Gastroesophageal sphincter (tissue), 4 donors: Measurements from ENCODE around the gene PRDM16. TPM values are rescaled to one million over a fixed set of nuclear protein-coding genes. Genes with fewer than 3 reads are reported as not detected.

Source experiments
- ATAC-seq: fragments of 150-250 bp; one replicate; pipeline ENCODE4 v1.9.1; 2016; ENCODE audit warnings: mild to moderate bottlenecking, moderate library complexity
- H3K27ac ChIP-seq, 4 donors: fragments of 200-600 bp; sonication (generic) in 3 of 4; 1 replicate in 3 of 4; 2 replicates in 1 of 4; pipeline ENCODE4 v1.5.1; 2016 to 2019
- H3K27me3 ChIP-seq: fragments of 200-600 bp; sonication (generic); one replicate; pipeline ENCODE4 v1.5.1; 2019
- H3K36me3 ChIP-seq, 2 donors: fragments of 200-600 bp; sonication (generic); one replicate each; pipeline ENCODE4 v1.5.1; 2019; ENCODE audit warnings: control low read depth in 1 of 2
- H3K4me1 ChIP-seq, 3 donors: fragments of 200-600 bp; sonication (generic); 1 replicate in 2 of 3; 2 replicates in 1 of 3; pipeline ENCODE4 v1.5.1; 2016 to 2019; ENCODE audit warnings: control low read depth in 2 of 3
- H3K4me3 ChIP-seq, 2 donors: fragments of 200-600 bp; sonication (generic); one replicate each; pipeline ENCODE4 v1.5.1; 2019; ENCODE audit warnings: mild to moderate bottlenecking in 1 of 2, moderate library complexity in 1 of 2
- H3K9me3 ChIP-seq, 3 donors: fragments of 200-600 bp; sonication (generic); one replicate each; pipeline ENCODE4 v1.5.1; 2017 to 2019; ENCODE audit warnings: control low read depth in 2 of 3
- CTCF ChIP-seq, 4 experiments: fragments of 200-600 bp in 2 of 4; fragments of 450-650 bp in 2 of 4; sonication (generic) in 1 of 4; IDR thresholded peaks; one replicate each; pipeline ENCODE4 v1.5.1; 2017 to 2019; ENCODE audit warnings: antibody characterized with exemption in 4 of 4, mild to moderate bottlenecking in 2 of 4, moderate library complexity in 2 of 4
- EP300 ChIP-seq: sonication (generic); formaldehyde crosslinking; IDR thresholded peaks from one replicate; pipeline ENCODE4 v1.6.1; 2017; ENCODE audit warnings: antibody characterized with exemption, mild to moderate bottlenecking
- POLR2A ChIP-seq, 2 donors: fragments of 450-650 bp; IDR thresholded peaks; one replicate each; pipeline ENCODE4 v1.6.1; 2017; ENCODE audit warnings: antibody characterized with exemption in 2 of 2, mild to moderate bottlenecking in 2 of 2, moderate library complexity in 1 of 2
- POLR2AphosphoS5 ChIP-seq: sonication (generic); formaldehyde crosslinking; IDR thresholded peaks from one replicate; pipeline ENCODE4 v1.6.1; 2017; ENCODE audit warnings: antibody characterized with exemption
- WGBS, 2 donors: methylation state at CpG; one replicate each; pipeline ENCODE4 v1.1.5; 2018; ENCODE audit warnings: low coverage in 1 of 2; 5-methylcytosine and 5-hydroxymethylcytosine counted together
- total RNA-seq, 4 donors: library from RNA; depleted of rRNA; stranded (reverse); fragments of >200 nt; gene quantifications; one replicate each; pipeline ENCODE4 v1.1.0, GENCODE V29; 2016

Gene PRDM16
- total RNA-seq, 4 donors from 2014 or later = 1.1 to 3.4 (median 1.6) TPM

- TF ChIP-seq POLR2AphosphoS5 (no peak), POLR2A (IDR thresholded peaks at IDR 0.05) (no peak), CTCF (IDR thresholded peaks at IDR 0.05) (no peak)
- 59 to 83% methylated on average over 2 to 28 of the region's 34 CpGs for WGBS, 2 donors
- Histone ChIP-seq H3K4me1 (peaks cover 0 to 18% (median 8%) of the 10 kb centered on the region in 3 donors), H3K9me3 (peaks cover 0 to 10% (median 0%) of the 10 kb centered on the region in 3 donors), H3K36me3 (no peaks in the 10 kb centered on the region), H3K4me3 (no peak overlapping the region), H3K27ac (peak overlapping the region in 1 of 4 donors; percentile 69), H3K27me3 (peaks cover 10% of the 10 kb centered on the region)
- no peak for ATAC-seq
Measured at GRCh38 chr1:3188150-3188971, 119.4 kb downstream of the PRDM16 start.

- Histone ChIP-seq H3K4me1 (peaks cover 0 to 18% (median 8%) of the 10 kb centered on the region in 3 donors), H3K27me3 (peaks cover 9% of the 10 kb centered on the region), H3K9me3 (peaks cover 0 to 10% (median 0%) of the 10 kb centered on the region in 3 donors), H3K36me3 (no peaks in the 10 kb centered on the region), H3K4me3 (no peak overlapping the region), H3K27ac (no peak overlapping the region)
- no peak for ATAC-seq
- TF ChIP-seq POLR2AphosphoS5 (no peak), CTCF (IDR thresholded peaks at IDR 0.05) (no peak), EP300 (no peak), POLR2A (IDR thresholded peaks at IDR 0.05) (no peak)
- 75% methylated on average over 17 of the region's 32 CpGs; no CpG with 5 or more reads in 1 of the 2 donors for WGBS, 2 donors
Measured at GRCh38 chr1:3190256-3191041, 121.4 kb downstream of the PRDM16 start.

- H3K27me3 ChIP-seq = no peaks in the 10 kb centered on the region
- no peak overlapping the region for H3K27ac ChIP-seq
- 60% methylated on average over 1 of the region's 6 CpGs; no CpG with 5 or more reads in 1 of the 2 donors for WGBS, 2 donors
- H3K9me3 ChIP-seq = peaks cover 0 to 10% (median 0%) of the 10 kb centered on the region in 3 donors
- no peaks in the 10 kb centered on the region for H3K36me3 ChIP-seq
- no peaks in the 10 kb centered on the region for H3K4me1 ChIP-seq
- ATAC-seq = no peak
- H3K4me3 ChIP-seq = no peak overlapping the region
- TF ChIP-seq POLR2AphosphoS5 (no peak), EP300 (no peak), POLR2A (IDR thresholded peaks at IDR 0.05) (no peak), CTCF (IDR thresholded peaks at IDR 0.05) (no peak)
Measured at GRCh38 chr1:3192361-3192760, 123.4 kb downstream of the PRDM16 start.

GRCh38 chr1:3192825-3193224 is 123.8 kb downstream of the PRDM16 start:
- no peak overlapping the region for H3K27ac ChIP-seq
- H3K4me1 ChIP-seq = peaks cover 0 to 3% (median 0%) of the 10 kb centered on the region in 3 donors
- peaks cover 0 to 10% (median 0%) of the 10 kb centered on the region in 3 donors for H3K9me3 ChIP-seq
- 80% methylated on average over 3 of the region's 18 CpGs; no CpG with 5 or more reads in 1 of the 2 donors for WGBS, 2 donors
- H3K36me3 ChIP-seq = no peaks in the 10 kb centered on the region
- no peak overlapping the region for H3K4me3 ChIP-seq
- ATAC-seq = no peak
- TF ChIP-seq POLR2AphosphoS5 (no peak), POLR2A (IDR thresholded peaks at IDR 0.05) (no peak), EP300 (no peak), CTCF (IDR thresholded peaks at IDR 0.05) (no peak)
- H3K27me3 ChIP-seq = no peaks in the 10 kb centered on the region
